ENCODE data around the gene LCP2.

LCP2 gene

GRCh38 chr5:170333161-170333910 is 35.8 kb upstream of the LCP2 start:
- no peak overlapping the region for H3K4me3 ChIP-seq (ENCODE audit: low read length)
- TF ChIP-seq CTCF (conservative IDR thresholded peaks at IDR 0.05; ENCODE audit: low read length), result no peak
- DNase-seq (ENCODE audit: low read depth), result no peak

- H3K4me3 ChIP-seq (ENCODE audit: low read length), result no peak overlapping the region
- no peak for DNase-seq (ENCODE audit: low read depth)
- no peak for TF ChIP-seq CTCF (conservative IDR thresholded peaks at IDR 0.05; ENCODE audit: low read length)
These were observed 34.5 kb upstream of the LCP2 start for GRCh38 chr5:170332058-170332457.

GRCh38 chr5:170330568-170331054 is 33.0 kb upstream of the LCP2 start:
- no peak for DNase-seq (ENCODE audit: low read depth)
- no peak overlapping the region for H3K4me3 ChIP-seq (ENCODE audit: low read length)
- no peak for TF ChIP-seq CTCF (conservative IDR thresholded peaks at IDR 0.05; ENCODE audit: low read length)

- H3K4me3 ChIP-seq (ENCODE audit: low read length), result no peak overlapping the region
- no peak for DNase-seq (ENCODE audit: low read depth)
- no peak for TF ChIP-seq CTCF (conservative IDR thresholded peaks at IDR 0.05; ENCODE audit: low read length)
These were observed 31.9 kb upstream of the LCP2 start for GRCh38 chr5:170329524-170329923.

- TF ChIP-seq CTCF (conservative IDR thresholded peaks at IDR 0.05; ENCODE audit: low read length), result no peak
- DNase-seq (ENCODE audit: low read depth), result no peak
- no peak overlapping the region for H3K4me3 ChIP-seq (ENCODE audit: low read length)
These were observed 30.3 kb upstream of the LCP2 start for GRCh38 chr5:170327829-170328228.

- no peak for TF ChIP-seq CTCF (conservative IDR thresholded peaks at IDR 0.05; ENCODE audit: low read length)
These were observed 29.6 kb upstream of the LCP2 start for GRCh38 chr5:170327168-170327567.

GRCh38 chr5:170319301-170319700 is 21.7 kb upstream of the LCP2 start:
- no peak for TF ChIP-seq CTCF (conservative IDR thresholded peaks at IDR 0.05; ENCODE audit: low read length)
- no peak for DNase-seq (ENCODE audit: low read depth)
- no peak overlapping the region for H3K4me3 ChIP-seq (ENCODE audit: low read length)

More at GRCh38 chr5:170327168-170327567, 29.6 kb upstream of the LCP2 start:
- H3K4me3 ChIP-seq (ENCODE audit: low read length), result no peak overlapping the region
- DNase-seq (ENCODE audit: low read depth), result no peak
